HEK293 (cell line): Measurements from ENCODE around the gene ACKR3.

Source experiments
- CTCF ChIA-PET: fragments of 350-600 bp; formaldehyde crosslinking; extraction: SDS; loops from one replicate; lab custom pipeline; 2021; ENCODE audit warnings: antibody characterized with exemption; lab: Yijun Ruan, JAX
- POLR2A ChIA-PET: fragments of 300-600 bp; formaldehyde crosslinking; extraction: SDS; loops from one replicate; lab custom pipeline; 2020; ENCODE audit warnings: antibody characterized with exemption, inconsistent platforms; lab: Yijun Ruan, JAX
- H3K27ac ChIP-seq: fragments of 200-500 bp; sonication (Bioruptor generic); 2 replicates; pipeline ENCODE4 v1.5.1; 2014; ENCODE audit warnings: low read depth, low read length, control low read depth, inconsistent platforms; ENCODE audit errors: extremely low read depth
- H3K36me3 ChIP-seq, 2 experiments: fragments of 200-500 bp in 1 of 2; sonication (Bioruptor generic) in 1 of 2; 1 replicate in 1 of 2; 2 replicates in 1 of 2; pipeline ENCODE4 v1.5.1; 2014 to 2017; ENCODE audit warnings: inconsistent platforms in 2 of 2, low read length in 2 of 2; ENCODE audit not compliant: control insufficient read depth in 2 of 2, insufficient read depth in 1 of 2
- H3K4me1 ChIP-seq: fragments of 200-500 bp; sonication (Bioruptor generic); 2 replicates; pipeline ENCODE4 v1.5.1; 2014; ENCODE audit warnings: mild to moderate bottlenecking, low read length, inconsistent platforms; ENCODE audit not compliant: control insufficient read depth, insufficient read depth
- H3K4me3 ChIP-seq: 2 replicates; pipeline ENCODE4 v1.5.1; 2011; ENCODE audit warnings: low read depth, mild to moderate bottlenecking, control low read depth, low read length, moderate library complexity
- H3K9me3 ChIP-seq: fragments of 200-500 bp; sonication (Bioruptor generic); 2 replicates; pipeline ENCODE4 v1.5.1; 2014; ENCODE audit warnings: low read depth, low read length, inconsistent platforms; ENCODE audit not compliant: control insufficient read depth, insufficient read depth
- ELK4 ChIP-seq: IDR thresholded peaks from 2 replicates; pipeline ENCODE4 v1.6.1; 2011; ENCODE audit warnings: mild to moderate bottlenecking, low read depth, low read length, borderline replicate concordance
- FEZF1 ChIP-seq: fragments of 450-650 bp; formaldehyde crosslinking; IDR thresholded peaks from 2 replicates; pipeline ENCODE4 v1.5.1; 2016; ENCODE audit warnings: missing biosample characterization, missing genetic modification characterization
- HOXC10 ChIP-seq: sonication (generic); formaldehyde crosslinking; IDR thresholded peaks from 2 replicates; pipeline ENCODE4 v1.8.1; 2023; ENCODE audit warnings: mild to moderate bottlenecking, missing genetic modification reagents
- RBAK ChIP-seq: fragments of 450-650 bp; formaldehyde crosslinking; IDR thresholded peaks from 2 replicates; pipeline ENCODE4 v1.5.1; 2016; ENCODE audit warnings: missing biosample characterization, missing genetic modification characterization
- SCRT2 ChIP-seq: fragments of 450-650 bp; formaldehyde crosslinking; IDR thresholded peaks from 2 replicates; pipeline ENCODE4 v1.5.1; 2016; ENCODE audit warnings: missing biosample characterization, missing genetic modification characterization
- TCF7L2 ChIP-seq: IDR thresholded peaks from 2 replicates; pipeline ENCODE4 v1.6.1; 2011; ENCODE audit warnings: low read depth, mild to moderate bottlenecking, inconsistent platforms, low read length, moderate library complexity, borderline replicate concordance
- ZBTB17 ChIP-seq: fragments of 450-650 bp; formaldehyde crosslinking; IDR thresholded peaks from 2 replicates; pipeline ENCODE4 v1.5.1; 2016; ENCODE audit warnings: missing biosample characterization, missing genetic modification characterization
- ZBTB26 ChIP-seq: fragments of 450-650 bp; formaldehyde crosslinking; optimal IDR thresholded peaks from 2 replicates; pipeline ENCODE3; 2016; ENCODE audit warnings: missing biosample characterization, mild to moderate bottlenecking, missing genetic modification characterization
- ZFP69B ChIP-seq: fragments of 450-650 bp; formaldehyde crosslinking; IDR thresholded peaks from 2 replicates; pipeline ENCODE4 v1.5.1; 2016; ENCODE audit warnings: missing biosample characterization, missing genetic modification characterization
- ZNF2 ChIP-seq: fragments of 450-650 bp; formaldehyde crosslinking; IDR thresholded peaks from 2 replicates; pipeline ENCODE4 v1.5.1; 2016; ENCODE audit warnings: missing biosample characterization, missing genetic modification characterization
- ZNF211 ChIP-seq: fragments of 450-650 bp; formaldehyde crosslinking; IDR thresholded peaks from 2 replicates; pipeline ENCODE4 v1.5.1; 2016; ENCODE audit warnings: low read depth, missing biosample characterization, missing genetic modification characterization
- ZNF37A ChIP-seq: fragments of 450-650 bp; IDR thresholded peaks from 2 replicates; pipeline ENCODE4 v1.5.1; 2018; ENCODE audit warnings: missing biosample characterization, missing genetic modification characterization
- ZNF391 ChIP-seq: fragments of 450-650 bp; formaldehyde crosslinking; IDR thresholded peaks from 2 replicates; pipeline ENCODE4 v1.5.1; 2016; ENCODE audit warnings: low read depth, missing biosample characterization, missing genetic modification characterization, borderline replicate concordance
- ZNF449 ChIP-seq: fragments of 450-650 bp; formaldehyde crosslinking; IDR thresholded peaks from 2 replicates; pipeline ENCODE4 v1.5.1; 2017; ENCODE audit warnings: missing biosample characterization, mild to moderate bottlenecking, missing genetic modification characterization, moderate library complexity
- ZNF518A ChIP-seq: fragments of 450-650 bp; formaldehyde crosslinking; conservative IDR thresholded peaks from 2 replicates; pipeline ENCODE4 v1.5.1; 2016; ENCODE audit warnings: low read depth, missing biosample characterization, missing genetic modification characterization
- ZNF555 ChIP-seq: fragments of 450-650 bp; formaldehyde crosslinking; conservative IDR thresholded peaks from 2 replicates; pipeline ENCODE4 v1.5.1; 2017; ENCODE audit warnings: missing biosample characterization, mild to moderate bottlenecking, missing genetic modification characterization, inconsistent platforms
- ZNF580 ChIP-seq: fragments of 450-650 bp; formaldehyde crosslinking; IDR thresholded peaks from 2 replicates; pipeline ENCODE4 v1.5.1; 2016; ENCODE audit warnings: missing biosample characterization, missing genetic modification characterization
- ZNF629 ChIP-seq: fragments of 450-650 bp; formaldehyde crosslinking; IDR thresholded peaks from 2 replicates; pipeline ENCODE4 v1.5.1; 2017; ENCODE audit warnings: missing biosample characterization, missing genetic modification characterization
- ZNF658 ChIP-seq: fragments of 450-650 bp; formaldehyde crosslinking; IDR thresholded peaks from 2 replicates; pipeline ENCODE4; 2016; ENCODE audit warnings: missing biosample characterization, missing genetic modification characterization
- ZNF677 ChIP-seq: fragments of 450-650 bp; IDR thresholded peaks from 2 replicates; pipeline ENCODE4 v1.5.0; 2018; ENCODE audit warnings: missing biosample characterization, mild to moderate bottlenecking, missing genetic modification characterization, moderate library complexity
- ZNF776 ChIP-seq: fragments of 450-650 bp; formaldehyde crosslinking; IDR thresholded peaks from 2 replicates; pipeline ENCODE4 v1.5.0; 2017; ENCODE audit warnings: missing biosample characterization, missing genetic modification characterization, borderline replicate concordance
- ZSCAN4 ChIP-seq: fragments of 450-650 bp; formaldehyde crosslinking; IDR thresholded peaks from 2 replicates; pipeline ENCODE4 v1.5.1; 2017; ENCODE audit warnings: missing biosample characterization, missing genetic modification characterization

Gene ACKR3

GRCh38 chr2:236576087-236576486 is 6.5 kb downstream of the ACKR3 start (continued):
- TF ChIP-seq ZNF449 (tag by site-specific recombination): no peak
- no peak for TF ChIP-seq HOXC10 (CRISPR knock-in tag)
- TF ChIP-seq SCRT2 (tag by site-specific recombination): no peak
- no peak for TF ChIP-seq ZNF555 (tag by site-specific recombination)
- TF ChIP-seq ZBTB26: no peak
- TF ChIP-seq, all 188 proteins: peak for 0

GRCh38 chr2:236576953-236577352 is 7.3 kb downstream of the ACKR3 start:
- TF ChIP-seq FEZF1 (tag by site-specific recombination) (no peak), ZNF391 (tag by site-specific recombination) (no peak), TCF7L2 (no peak), ZNF629 (no peak), ZNF211 (tag by site-specific recombination) (no peak), ELK4 (no peak), ZNF658 (tag by site-specific recombination) (no peak), ZNF580 (tag by site-specific recombination) (no peak)
- TF ChIP-seq, all 188 proteins: peak for 0
- no peak overlapping the region for H3K27ac ChIP-seq
- no peaks in the 10 kb centered on the region for H3K9me3 ChIP-seq
- CTCF ChIA-PET: interaction anchor here (0.7 to 1.9 kb wide), 2 partner anchors 64 to 118 kb away, joined by 3 to 4 read pairs; no protein-coding TSS in a partner anchor
- POLR2A ChIA-PET: no interaction called here
- H3K36me3 ChIP-seq: no peaks in the 10 kb centered on the region
- no peaks in the 10 kb centered on the region for H3K4me1 ChIP-seq
- H3K4me3 ChIP-seq: no peak overlapping the region

- H3K4me1 ChIP-seq: no peaks in the 10 kb centered on the region
- no peak overlapping the region for H3K4me3 ChIP-seq
- CTCF ChIA-PET: interaction anchor here (0.5 kb wide), 1 partner anchor 1094 kb away, joined by 3 read pairs; no protein-coding TSS in a partner anchor
- H3K27ac ChIP-seq: no peak overlapping the region
- POLR2A ChIA-PET: no interaction called here
- H3K9me3 ChIP-seq: no peaks in the 10 kb centered on the region
- H3K36me3 ChIP-seq: no peaks in the 10 kb centered on the region
- TF ChIP-seq ZNF2 (tag by site-specific recombination): no peak
- no peak for TF ChIP-seq ZNF37A (tag by site-specific recombination)
- TF ChIP-seq ZNF658 (tag by site-specific recombination): no peak
- TF ChIP-seq ZNF518A: no peak
- TF ChIP-seq ZNF555 (tag by site-specific recombination): no peak
- TF ChIP-seq ZBTB17 (tag by site-specific recombination): no peak
- TF ChIP-seq ZNF776: no peak
- TF ChIP-seq RBAK (tag by site-specific recombination): no peak
- no peak for TF ChIP-seq ZFP69B (tag by site-specific recombination)
- TF ChIP-seq ZSCAN4 (tag by site-specific recombination): no peak
- TF ChIP-seq ZNF677 (tag by site-specific recombination): no peak
Observed at GRCh38 chr2:236577481-236578410, 8.1 kb downstream of the ACKR3 start.
